Sigmoid colon (tissue), 3 donors: ENCODE measurements around the gene BTBD9.

Source experiments
- CTCF ChIP-seq, 4 experiments: fragments of 450-650 bp in 3 of 4; fragments of 200-600 bp in 1 of 4; IDR thresholded peaks; one replicate each; pipeline ENCODE4 v1.5.1; 2016 to 2019; ENCODE audit warnings: antibody characterized with exemption in 4 of 4, mild to moderate bottlenecking in 3 of 4, moderate library complexity in 2 of 4
- POLR2A ChIP-seq, 2 donors: fragments of 450-650 bp; IDR thresholded peaks; one replicate each; pipeline ENCODE4 v1.6.1; 2016; ENCODE audit warnings: antibody characterized with exemption in 2 of 2, mild to moderate bottlenecking in 2 of 2, moderate library complexity in 2 of 2

DNA sequence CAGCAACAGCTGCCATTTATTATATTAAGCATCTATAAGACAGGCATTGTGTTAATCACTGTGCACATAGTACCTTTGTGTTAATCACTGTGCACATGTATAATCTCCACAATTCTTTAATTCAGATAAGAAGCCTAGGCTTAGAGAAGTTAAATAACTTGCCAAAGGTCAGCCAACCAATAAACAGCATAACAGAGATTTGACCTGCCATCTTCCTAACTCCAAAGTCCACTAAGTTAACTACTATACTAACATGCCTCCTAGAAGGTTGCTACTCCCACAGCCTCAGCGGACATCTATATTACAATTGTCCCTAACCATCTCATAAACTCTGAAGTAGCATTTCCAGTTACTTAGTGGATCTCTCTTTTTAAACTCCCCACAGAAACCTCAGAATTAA lies 3.7 kb downstream of the BTBD9 start:
- TF ChIP-seq CTCF (IDR thresholded peaks at IDR 0.05) (no peak), POLR2A (IDR thresholded peaks at IDR 0.05) (no peak)
